GM10266 (cell line): ENCODE data around the gene TLL2.

Source experiments
- DNase-seq: peaks from one replicate; pipeline ENCODE4 v3.0.0; 2012; ENCODE audit errors: extremely low spot score
- TF ChIP-seq, protein P1 (sequence below): IDR thresholded peaks from 2 replicates; pipeline ENCODE4 v1.5.1; 2012; ENCODE audit warnings: mild to moderate bottlenecking, low read depth; ENCODE audit not compliant: control insufficient read depth, insufficient read depth; ENCODE audit errors: missing control alignments

Gene TLL2

DNA sequence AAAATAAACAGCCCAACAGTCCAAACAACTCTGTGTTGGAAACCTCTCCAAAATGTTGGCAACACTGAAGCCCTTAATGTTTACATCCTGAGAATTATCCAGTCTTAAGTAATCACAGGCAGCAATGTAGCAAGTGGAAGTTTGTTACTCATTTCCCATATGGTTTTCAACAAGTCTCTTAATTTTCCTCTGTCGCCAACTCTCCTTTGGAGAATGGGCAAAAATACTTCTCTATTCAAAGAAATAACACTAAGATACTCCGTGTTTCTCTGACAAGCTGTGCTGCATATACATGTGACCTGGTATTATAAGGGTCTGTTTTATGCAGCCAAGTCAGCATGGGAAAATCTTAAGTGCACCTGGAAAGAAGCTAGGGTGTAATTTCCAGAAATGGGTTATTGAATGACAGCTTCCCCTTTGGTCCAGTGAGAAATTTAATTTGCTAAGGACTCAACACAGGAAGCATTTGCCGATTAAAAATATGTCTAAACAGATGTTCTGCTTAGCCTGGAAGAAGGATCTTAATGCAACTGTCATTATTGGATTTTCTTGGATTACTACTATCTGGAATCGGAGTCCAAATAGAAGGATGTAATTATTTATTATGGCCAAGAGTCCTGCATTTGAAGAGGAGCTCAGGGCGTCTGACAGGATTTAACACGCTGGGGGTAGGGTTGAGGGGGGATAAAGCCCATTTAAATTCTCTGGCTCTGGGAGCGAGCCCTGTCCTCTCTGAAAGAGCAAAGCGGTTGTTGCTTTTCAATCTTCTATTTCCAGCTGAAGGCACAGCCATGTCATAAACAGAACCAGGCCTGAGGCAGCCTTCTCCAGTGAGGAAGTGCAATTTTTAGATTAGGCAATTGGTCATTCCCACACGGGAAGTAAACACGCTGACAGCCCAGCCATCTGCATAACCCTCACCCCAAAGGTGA, 73.1 kb downstream of the TLL2 start:
- no peak for DNase-seq

DNA sequence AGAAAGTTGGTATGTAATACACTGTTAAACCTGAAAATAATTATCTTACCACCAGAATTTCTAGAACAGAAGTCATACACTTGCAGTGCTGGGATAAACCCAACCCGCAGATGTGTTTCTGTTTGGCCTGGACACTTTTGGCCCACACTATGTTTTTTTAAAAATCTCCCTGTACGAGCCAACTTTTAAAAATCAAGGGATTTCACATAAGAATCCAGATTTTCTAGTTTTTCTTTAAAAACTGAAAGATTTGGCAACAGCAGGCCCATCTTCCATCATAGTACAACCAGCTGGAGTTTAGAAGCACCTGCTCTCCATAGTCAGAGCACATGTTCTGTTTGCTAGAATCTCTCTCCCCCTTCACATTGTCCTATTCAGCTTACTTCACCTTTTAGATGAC, 74.0 kb downstream of the TLL2 start:
- no peak for DNase-seq
- TF ChIP-seq, protein P1, sequence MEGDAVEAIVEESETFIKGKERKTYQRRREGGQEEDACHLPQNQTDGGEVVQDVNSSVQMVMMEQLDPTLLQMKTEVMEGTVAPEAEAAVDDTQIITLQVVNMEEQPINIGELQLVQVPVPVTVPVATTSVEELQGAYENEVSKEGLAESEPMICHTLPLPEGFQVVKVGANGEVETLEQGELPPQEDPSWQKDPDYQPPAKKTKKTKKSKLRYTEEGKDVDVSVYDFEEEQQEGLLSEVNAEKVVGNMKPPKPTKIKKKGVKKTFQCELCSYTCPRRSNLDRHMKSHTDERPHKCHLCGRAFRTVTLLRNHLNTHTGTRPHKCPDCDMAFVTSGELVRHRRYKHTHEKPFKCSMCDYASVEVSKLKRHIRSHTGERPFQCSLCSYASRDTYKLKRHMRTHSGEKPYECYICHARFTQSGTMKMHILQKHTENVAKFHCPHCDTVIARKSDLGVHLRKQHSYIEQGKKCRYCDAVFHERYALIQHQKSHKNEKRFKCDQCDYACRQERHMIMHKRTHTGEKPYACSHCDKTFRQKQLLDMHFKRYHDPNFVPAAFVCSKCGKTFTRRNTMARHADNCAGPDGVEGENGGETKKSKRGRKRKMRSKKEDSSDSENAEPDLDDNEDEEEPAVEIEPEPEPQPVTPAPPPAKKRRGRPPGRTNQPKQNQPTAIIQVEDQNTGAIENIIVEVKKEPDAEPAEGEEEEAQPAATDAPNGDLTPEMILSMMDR = no peak

More for the DNA sequence above, 73.1 kb downstream of the TLL2 start:
- TF ChIP-seq, protein P1 = no peak

DNA sequence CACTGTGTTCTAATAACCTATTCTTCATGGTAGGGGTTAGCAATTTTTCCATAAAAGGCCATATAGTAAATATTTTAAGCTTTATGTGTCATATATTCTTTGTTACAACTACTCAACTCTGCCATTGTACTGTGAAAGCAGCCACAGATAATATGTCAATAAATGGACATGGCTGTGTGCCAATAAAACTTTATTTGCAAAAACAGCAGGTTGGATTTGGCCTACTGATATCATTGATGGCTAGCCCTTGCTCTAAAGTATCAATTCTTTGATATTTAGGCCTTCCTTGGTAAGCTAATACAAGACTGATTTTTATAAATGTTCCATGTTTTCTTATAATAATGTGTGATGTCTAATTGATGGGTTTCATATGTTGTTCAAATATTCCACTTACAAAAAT, 77.7 kb downstream of the TLL2 start:
- DNase-seq = no peak
- TF ChIP-seq, protein P1 = no peak

DNA sequence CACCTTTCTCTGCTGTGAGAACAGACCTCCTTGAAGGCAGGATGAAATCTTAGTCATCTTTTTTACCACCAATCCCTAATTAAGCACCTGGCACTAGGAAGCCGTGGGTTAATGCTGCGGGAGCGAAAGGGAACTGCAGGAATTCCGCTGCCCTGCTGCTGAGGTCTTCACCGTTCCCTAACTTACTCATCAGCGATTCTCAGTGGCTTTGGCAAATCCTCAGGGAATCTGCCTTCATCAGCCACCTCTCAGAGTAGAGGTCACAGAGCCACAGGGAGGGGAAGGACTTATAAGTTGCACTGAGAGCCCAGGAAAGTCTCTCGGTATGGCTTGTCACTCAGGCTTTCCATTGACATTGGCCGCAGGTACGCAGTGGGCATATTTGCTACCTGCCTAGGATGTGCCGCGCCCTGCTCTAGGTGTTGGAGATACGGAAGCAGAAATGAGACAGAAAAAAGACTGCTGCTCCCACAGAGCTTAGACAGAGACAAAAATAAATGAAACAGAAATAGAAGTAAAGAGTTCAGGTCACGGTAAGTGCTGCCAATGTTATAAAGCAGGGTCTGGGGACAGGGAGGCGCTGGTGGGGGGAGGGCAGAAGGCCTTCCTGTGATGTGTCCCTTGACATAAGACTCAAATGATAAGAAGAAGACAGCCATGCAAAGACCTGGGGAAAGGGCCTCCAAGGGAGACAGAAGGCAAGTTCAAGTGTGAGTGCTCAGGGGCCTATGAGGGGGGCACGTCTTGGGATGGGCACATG, 82.3 kb downstream of the TLL2 start:
- DNase-seq = no peak
- TF ChIP-seq, protein P1 = no peak

DNA sequence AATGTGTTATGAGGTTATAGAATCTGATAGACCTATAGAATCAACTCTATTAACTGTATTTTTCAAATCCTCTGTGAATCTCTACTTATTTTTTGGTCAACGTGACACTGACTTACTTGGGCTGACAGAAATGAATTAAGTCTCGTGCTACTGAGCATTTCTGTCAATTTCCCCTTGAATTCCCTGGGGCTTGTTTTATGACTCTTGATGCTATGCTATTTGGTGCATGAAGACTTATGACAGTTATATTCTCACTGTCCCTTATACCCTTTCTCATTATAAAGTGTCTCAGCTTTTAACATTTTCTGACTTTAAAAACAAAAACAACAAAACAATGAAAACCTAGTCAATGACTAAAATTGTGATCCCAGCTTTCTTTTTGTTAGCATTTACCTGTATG, 86.4 kb downstream of the TLL2 start:
- TF ChIP-seq, protein P1 = no peak
- no peak for DNase-seq

DNA sequence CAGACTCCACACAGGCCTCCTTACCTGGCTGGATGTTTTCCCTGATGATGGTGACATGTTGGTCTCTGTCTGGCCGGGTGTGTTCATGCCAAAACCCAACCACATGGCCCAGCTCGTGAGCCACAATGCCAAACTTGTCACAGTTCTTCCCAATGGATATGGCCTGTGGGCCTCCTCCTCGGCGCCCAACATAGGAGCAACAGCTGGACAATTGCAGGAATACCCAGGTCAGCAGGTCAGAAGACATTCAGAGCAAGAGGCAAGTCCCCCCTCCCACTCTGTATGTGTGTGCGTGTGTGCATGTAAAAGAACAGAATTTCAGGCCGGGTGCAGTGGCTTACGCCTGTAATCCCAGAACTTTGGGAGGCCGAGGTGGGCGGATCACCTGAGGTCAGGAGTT, 91.2 kb downstream of the TLL2 start:
- no peak for DNase-seq
- TF ChIP-seq, protein P1 = no peak
